Muscle layer of colon (tissue), 2 donors: Measurements from ENCODE around the gene NUDT8.

Experiments used
- H3K27ac ChIP-seq: one replicate; pipeline ENCODE4 v1.7.0; 2013; ENCODE audit warnings: low read depth, mild to moderate bottlenecking, low read length, moderate library complexity
- H3K27me3 ChIP-seq, 2 donors: one replicate each; pipeline ENCODE4 v1.7.0; 2013; ENCODE audit warnings: low read length in 2 of 2, mild to moderate bottlenecking in 2 of 2; ENCODE audit not compliant: insufficient read depth in 2 of 2, control insufficient read depth in 1 of 2
- H3K36me3 ChIP-seq: one replicate; pipeline ENCODE4 v1.7.0; 2013; ENCODE audit warnings: mild to moderate bottlenecking, low read length; ENCODE audit not compliant: insufficient read depth
- H3K4me1 ChIP-seq: one replicate; pipeline ENCODE4 v1.7.0; 2013; ENCODE audit warnings: mild to moderate bottlenecking, low read length; ENCODE audit not compliant: insufficient read depth
- H3K4me3 ChIP-seq, 2 donors: one replicate each; pipeline ENCODE4 v1.7.0; 2013; ENCODE audit warnings: low read length in 2 of 2, low read depth in 1 of 2, mild to moderate bottlenecking in 1 of 2, moderate library complexity in 1 of 2
- H3K9ac ChIP-seq: one replicate; pipeline ENCODE4 v1.7.0; 2013; ENCODE audit warnings: low read length
- H3K9me3 ChIP-seq: one replicate; pipeline ENCODE4 v1.7.0; 2013; ENCODE audit warnings: mild to moderate bottlenecking, low read length
- donor health status: abdominal sarcoma.
- donor health status: Adenocarcinoma of cecum.

Gene NUDT8

DNA sequence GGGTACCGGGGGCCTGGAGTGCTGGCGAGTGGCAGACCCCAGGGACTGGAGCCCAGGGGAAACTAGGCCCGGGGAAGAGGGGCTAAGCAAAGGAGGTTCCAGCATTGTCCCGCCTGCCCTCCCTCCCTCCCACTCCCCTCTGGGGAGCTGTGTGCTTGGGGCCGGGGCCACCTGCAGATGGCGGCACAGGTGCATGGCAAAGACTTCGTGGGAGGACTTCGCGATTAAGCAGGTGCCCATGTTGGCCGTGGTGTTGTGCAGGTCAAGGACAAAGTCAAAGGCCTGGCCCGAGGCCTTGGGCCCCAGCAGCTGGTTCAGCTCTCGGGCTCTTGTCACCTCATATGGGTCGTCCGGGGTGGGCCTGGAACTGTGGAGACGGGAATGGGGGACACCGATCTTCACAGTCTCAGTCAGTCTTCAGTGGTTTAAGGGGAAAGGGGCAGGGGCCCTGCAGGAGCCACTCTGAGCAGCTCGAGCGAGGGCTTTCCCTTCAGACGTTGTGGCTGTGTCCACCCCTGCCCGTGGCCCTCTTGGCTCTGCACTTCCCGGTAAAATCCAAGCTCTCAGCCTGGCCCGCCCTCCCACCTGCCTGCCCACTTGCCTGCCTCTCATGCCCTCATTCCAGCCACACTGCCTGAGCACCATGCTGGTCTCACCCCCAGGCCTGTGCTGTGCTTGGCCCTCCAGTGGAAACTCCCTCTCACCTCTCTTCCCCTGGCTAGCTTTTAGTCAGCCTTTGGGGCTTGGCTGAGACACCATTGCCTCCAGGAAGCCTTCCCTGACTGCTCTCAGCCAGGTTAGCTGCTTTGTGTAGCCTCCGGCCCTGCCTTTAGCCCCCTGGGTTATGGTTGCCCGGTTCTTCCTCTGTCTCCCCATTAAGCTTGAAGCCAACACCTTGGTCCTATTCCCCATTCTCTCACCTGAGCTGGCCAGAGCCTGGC lies 16.1 kb upstream of the NUDT8 start:
- Histone ChIP-seq H3K27me3 (peaks cover 0 to 5% of the 10 kb centered on the region in 2 donors), H3K4me1 (no peaks in the 10 kb centered on the region), H3K36me3 (no peaks in the 10 kb centered on the region), H3K4me3 (no peak overlapping the region), H3K9me3 (no peaks in the 10 kb centered on the region), H3K27ac (no peak overlapping the region), H3K9ac (no peak overlapping the region)

DNA sequence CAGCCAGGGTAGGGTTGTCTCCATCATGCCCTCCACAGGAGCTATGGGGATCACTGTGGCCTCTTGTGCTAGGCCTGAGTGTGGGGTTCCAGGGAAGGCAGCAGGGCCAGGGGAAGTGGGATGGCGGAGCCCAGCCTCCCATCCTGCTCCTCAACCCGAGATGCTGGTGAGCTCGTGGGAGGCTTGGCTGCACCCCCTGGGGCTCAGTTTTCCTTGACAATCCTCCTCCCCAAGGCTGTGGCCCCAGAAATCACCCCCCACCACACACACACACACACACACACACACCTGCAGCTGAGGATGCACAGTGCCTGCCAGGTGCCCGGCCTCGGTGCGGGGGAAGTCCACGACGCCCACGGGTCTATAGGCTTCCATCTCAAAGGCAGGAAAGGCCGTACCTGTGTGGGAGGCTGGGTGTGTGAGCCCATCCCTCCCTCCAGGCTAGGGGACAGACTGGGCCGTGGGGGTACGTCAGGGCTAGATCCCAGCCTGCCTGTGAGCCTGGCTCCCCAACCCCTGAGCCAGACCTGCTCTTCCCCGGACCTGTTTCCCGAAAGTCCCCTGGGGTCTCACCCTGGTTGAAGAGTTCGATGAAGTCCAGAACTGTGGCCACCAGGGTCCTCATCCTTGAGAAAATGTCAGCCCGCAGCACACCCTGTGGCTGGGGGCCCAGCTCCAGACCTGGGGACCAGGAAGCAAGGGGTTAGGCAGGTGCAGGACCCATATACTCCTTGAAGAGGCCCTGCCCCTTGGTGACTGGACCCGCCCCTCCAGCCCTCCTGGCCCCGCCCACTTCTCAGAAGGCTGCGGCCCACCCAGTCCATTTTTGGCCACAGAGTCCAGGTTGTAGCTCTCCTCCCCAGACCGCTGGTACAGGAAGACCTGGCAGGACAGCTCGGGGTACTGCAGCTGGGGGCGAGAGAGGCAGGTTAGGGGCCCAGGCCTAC lies 15.0 kb upstream of the NUDT8 start:
- Histone ChIP-seq H3K27ac (no peak overlapping the region), H3K4me1 (no peaks in the 10 kb centered on the region), H3K4me3 (no peak overlapping the region), H3K9me3 (no peaks in the 10 kb centered on the region), H3K36me3 (no peaks in the 10 kb centered on the region), H3K9ac (no peak overlapping the region), H3K27me3 (peaks cover 0 to 14% of the 10 kb centered on the region in 2 donors)

DNA sequence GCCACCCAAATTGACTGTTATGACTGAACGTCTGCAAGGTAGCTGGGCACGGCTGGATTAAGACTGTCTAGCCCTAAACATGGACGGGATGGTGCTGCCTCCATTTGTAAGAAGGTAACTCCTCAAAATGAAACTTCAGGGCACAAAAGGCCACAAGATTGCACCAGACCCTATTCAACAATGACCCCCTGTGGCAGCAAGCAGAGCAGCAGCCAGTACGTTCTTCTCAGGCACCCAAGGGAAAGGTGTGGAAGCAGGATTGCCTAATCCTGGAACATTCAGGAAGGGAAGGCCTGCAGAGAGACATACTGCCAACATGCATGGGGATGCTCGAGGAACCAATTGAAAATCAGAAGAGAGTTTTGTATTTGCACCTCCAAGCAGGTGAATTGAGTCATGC lies 14.3 kb upstream of the NUDT8 start:
- no peak overlapping the region for H3K4me3 ChIP-seq
- H3K36me3 ChIP-seq, result no peaks in the 10 kb centered on the region
- no peaks in the 10 kb centered on the region for H3K9me3 ChIP-seq
- peaks cover 0 to 18% of the 10 kb centered on the region in 2 donors for H3K27me3 ChIP-seq
- no peak overlapping the region for H3K9ac ChIP-seq
- no peak overlapping the region for H3K27ac ChIP-seq
- no peaks in the 10 kb centered on the region for H3K4me1 ChIP-seq

DNA sequence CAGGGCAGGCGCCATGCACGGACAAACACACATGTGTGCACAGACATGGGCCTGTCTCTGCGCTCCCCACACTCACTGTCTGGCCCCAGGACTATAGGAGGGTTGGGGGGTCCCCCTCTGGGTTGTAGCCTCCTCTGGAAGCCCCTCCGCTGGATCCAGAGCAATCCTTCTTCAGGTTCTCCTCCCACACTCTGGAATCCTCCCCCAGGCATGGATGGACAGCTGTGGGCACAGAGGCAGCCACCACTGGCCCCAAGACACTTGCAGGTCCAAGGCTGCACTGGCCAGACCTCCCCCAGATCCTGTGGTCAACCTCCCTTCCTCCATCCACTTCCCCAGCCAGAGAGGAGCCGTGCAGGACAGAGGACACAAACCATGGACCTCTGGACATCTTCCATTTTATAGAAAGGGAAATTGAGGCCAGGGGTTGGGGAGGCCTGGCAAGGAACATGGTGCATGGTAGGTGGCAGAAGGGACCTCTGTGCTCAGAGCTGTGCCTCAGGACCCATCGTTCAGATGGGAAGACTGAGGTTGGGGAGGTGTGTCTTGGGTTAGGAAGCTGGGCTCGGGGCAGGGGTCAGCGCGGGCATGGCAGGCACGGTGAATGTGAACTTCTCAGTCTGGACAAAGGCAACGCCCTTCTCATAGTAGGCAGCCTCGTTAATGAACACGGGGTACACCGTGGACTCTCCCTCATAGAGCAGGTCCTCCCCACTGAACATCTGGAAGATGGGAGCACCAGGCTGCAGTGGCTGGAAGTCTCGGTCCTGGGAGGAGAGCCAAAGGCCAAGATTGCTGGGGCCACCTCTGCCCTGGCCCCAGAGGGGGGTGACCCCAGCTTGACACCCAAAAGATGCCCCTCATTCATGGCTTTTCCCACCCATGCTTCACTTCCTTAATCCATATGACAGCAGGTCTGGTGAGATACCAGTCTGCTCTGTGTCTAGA lies 12.7 kb upstream of the NUDT8 start:
- Histone ChIP-seq H3K36me3 (no peaks in the 10 kb centered on the region), H3K9me3 (no peaks in the 10 kb centered on the region), H3K27me3 (peaks cover 0 to 18% of the 10 kb centered on the region in 2 donors), H3K9ac (no peak overlapping the region), H3K27ac (no peak overlapping the region), H3K4me3 (no peak overlapping the region), H3K4me1 (no peaks in the 10 kb centered on the region)

DNA sequence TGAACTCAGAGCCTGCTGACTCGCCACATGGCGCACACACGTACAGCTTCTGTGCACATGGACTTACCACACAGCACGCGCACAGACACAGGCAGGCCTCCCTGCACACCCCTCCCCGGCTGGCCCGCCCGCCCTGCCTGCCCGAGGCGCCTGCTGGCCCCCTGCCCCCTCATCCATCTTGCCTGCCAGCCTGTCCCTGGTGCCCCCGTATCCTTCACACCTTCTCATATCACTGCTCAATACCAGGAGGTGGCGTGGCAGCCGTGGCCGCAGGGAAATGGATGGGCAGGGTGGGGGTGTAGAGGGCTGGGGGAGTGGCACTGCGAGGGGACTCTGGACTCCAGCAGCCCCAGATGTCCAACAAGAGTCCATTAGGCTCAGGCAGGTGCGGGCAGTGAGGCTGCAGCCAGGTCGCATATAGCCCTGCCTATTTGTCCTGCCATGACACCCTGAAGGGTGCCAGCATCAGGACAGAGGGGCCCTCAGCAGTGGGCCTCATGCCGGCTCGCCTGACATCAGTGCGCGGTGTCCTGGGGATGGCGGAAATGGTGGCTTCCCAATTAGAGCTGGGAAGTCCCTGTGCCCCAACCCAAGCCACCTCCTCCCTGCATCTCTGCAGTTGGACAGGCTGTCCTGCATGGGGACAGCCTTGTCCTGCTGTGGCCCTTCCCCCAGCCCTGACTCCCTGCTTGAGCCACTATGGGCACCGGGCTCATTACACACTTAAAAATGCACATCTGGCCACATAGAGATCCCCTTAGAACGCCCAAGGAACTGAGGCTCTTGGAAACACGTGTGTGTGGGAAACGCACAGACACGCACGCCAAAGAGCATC lies 11.8 kb upstream of the NUDT8 start:
- no peak overlapping the region for H3K4me3 ChIP-seq
- H3K9me3 ChIP-seq, result no peaks in the 10 kb centered on the region
- no peaks in the 10 kb centered on the region for H3K36me3 ChIP-seq
- H3K27ac ChIP-seq, result no peak overlapping the region
- no peaks in the 10 kb centered on the region for H3K4me1 ChIP-seq
- H3K9ac ChIP-seq, result no peak overlapping the region
- peaks cover 0 to 14% of the 10 kb centered on the region in 2 donors for H3K27me3 ChIP-seq

DNA sequence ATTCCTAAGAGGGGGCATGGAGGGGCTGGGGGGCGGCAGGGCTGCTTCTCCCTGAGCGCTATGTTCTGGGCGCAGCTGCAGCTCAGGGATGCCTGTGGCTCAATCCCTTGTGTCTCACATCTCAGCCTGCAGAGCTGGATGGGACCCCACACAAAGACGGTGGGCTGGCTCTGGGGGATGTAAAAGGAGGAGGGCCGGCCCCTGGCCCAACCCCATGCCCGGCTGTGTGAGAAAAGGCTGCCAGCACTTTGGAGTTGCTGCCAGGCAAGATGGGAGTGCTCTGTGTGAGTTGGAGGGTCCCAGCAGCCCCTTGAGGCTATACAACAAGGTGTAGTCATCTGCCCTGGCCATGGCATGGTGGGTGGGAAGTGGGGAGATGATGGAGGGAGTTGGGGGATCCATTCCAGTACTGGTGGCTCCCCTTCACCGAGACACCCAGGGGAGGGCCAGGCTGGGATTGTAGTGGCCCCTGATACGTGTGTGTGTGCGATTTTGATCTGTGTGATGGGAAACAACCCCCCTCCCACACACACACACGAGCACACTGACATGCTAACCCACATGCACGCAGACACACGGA lies 11.1 kb upstream of the NUDT8 start:
- Histone ChIP-seq H3K9ac (no peak overlapping the region), H3K4me1 (no peaks in the 10 kb centered on the region), H3K4me3 (no peak overlapping the region), H3K27ac (no peak overlapping the region), H3K36me3 (no peaks in the 10 kb centered on the region), H3K27me3 (peaks cover 0 to 14% of the 10 kb centered on the region in 2 donors), H3K9me3 (no peaks in the 10 kb centered on the region)

DNA sequence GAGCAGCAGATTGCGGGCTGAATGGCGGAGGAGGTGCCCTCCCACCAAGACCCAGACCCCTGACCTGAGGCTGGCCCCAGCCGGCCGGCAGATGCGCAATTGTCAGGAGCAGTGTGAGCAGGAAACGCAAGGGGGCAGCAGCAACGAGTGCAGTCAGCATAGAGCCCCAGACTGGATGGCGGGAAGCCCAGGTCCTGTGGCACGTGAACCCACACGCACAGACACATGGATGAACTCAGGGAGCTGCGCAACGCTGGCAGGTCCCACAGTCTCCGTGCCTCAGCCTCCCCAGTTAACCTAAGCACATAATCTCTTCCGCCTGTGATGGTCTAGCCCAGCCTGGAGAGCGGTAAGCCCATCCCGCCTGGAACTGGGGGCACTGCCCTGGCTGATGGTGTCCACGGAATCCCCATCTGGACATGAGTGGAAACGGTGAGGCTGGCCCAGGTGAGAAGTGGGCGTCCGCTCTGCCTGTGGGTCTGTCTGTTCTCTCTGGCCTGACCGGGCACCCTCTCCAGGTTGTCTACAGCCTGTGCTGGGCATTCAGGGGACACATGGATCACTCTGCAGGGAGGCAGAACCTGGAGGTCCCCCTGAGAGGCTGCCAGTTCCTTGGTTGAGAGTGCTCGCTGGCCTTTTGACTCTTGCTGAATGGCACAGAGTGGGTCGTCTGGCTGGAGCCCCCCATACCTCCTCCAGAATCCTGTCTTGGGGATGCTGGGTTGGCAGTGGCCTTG lies 10.5 kb upstream of the NUDT8 start:
- H3K4me1 ChIP-seq, result no peaks in the 10 kb centered on the region
- H3K27me3 ChIP-seq, result peaks cover 0 to 14% of the 10 kb centered on the region in 2 donors
- H3K9me3 ChIP-seq, result no peaks in the 10 kb centered on the region
- no peak overlapping the region for H3K4me3 ChIP-seq
- no peak overlapping the region for H3K27ac ChIP-seq
- H3K36me3 ChIP-seq, result no peaks in the 10 kb centered on the region
- H3K9ac ChIP-seq, result no peak overlapping the region

DNA sequence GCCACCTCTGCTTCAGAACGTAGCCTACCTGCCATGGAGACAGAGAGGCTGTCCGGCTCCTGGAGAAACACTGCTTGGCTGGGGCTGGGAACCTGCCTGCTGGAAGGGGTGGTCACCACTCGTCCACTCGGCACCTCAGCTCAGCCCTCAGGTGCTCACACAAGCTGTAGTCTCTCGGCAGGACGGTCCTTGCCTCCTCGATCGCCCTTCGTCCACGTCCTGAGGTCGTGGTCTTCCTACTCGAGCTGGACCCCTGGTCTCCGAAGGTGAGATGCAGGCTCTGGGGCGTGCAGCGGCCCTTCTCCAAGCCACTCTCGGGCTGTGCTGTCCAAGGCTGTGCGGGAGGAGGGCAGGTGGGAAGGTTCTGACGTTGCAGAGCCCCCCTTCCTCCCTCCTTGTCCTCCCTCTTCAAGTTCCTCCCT lies 9.7 kb upstream of the NUDT8 start, which contains the start of gene TBX10:
Gene TBX10, minus strand, starts transcription at position 326 of the 422 bp plus-strand sequence. Its CDS starts 291 bp downstream, at position 35.
- Histone ChIP-seq H3K27me3 (peaks cover 0 to 14% of the 10 kb centered on the region in 2 donors), H3K4me1 (no peaks in the 10 kb centered on the region)

DNA sequence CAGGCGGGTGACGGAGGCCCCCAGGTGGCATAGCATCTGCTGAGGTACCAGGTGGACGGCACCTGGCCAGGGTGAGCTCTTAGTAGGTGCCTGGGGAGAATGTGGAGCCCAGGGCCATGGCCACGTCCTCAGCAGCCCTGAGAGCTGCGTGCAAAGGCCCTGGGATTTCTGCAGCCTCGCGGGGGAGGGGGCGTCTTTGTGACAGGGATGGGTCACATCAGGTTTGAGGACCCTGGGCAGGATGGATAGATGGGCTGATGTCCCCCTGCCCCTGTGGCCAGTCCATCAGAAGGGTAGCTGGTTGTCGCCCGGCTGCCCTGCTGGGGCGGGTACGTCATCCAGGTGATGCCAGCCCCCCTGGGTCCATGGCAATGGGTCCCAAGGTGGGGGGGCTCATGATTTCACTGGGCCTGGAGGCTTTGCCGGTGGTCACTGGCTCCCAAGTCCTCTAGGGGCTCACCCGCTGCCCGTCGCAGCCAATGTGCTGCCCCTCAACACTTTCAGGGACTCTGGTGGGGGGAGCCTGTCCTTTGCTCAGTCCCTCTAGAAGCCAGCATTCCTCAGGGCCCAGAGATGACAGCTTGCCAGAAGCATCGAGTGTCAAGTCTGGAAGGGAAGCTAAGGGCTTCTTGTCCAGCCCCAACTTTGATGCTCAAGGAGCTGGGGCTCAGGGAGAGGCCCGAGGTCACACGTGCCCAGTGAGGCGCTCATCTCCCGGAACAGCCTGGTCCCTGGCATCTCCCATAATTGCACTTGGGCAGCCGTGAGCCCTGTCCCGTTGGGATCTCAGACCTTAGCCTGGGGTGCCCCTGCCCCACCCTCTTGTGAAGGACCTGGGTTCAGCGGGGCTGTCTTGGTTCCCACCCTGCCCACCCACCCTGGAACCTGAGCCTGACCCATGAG lies 9.0 kb upstream of the NUDT8 start:
- Histone ChIP-seq H3K4me1 (no peaks in the 10 kb centered on the region), H3K27me3 (peaks cover 0 to 14% of the 10 kb centered on the region in 2 donors), H3K36me3 (no peaks in the 10 kb centered on the region), H3K27ac (no peak overlapping the region), H3K9me3 (no peaks in the 10 kb centered on the region), H3K4me3 (no peak overlapping the region), H3K9ac (no peak overlapping the region)

More for the DNA sequence above, 9.7 kb upstream of the NUDT8 start, which contains the start of gene TBX10:
- H3K27ac ChIP-seq, result no peak within 1 kb of the TSS
- H3K9me3 ChIP-seq, result no peaks in the 10 kb centered on the region
- no peak within 1 kb of the TSS for H3K4me3 ChIP-seq
- H3K9ac ChIP-seq, result no peak within 1 kb of the TSS
- no peaks in the 10 kb centered on the region for H3K36me3 ChIP-seq
